HepG2 (cell line): Measurements from ENCODE around the gene ERFL. TPM values are rescaled to one million over a fixed set of nuclear protein-coding genes. Genes with fewer than 3 reads are reported as not detected.

Source experiments
- ATAC-seq: fragments of 200-7000 bp; cut with Tn5 transposase; 3 replicates; pipeline ENCODE4 v1.9.1; 2020; ENCODE audit warnings: mild to moderate bottlenecking, moderate library complexity
- BruUV-seq: library from RNA; stranded (reverse); fragments of 400-500 nt; replicated peaks from 2 replicates; lab custom pipeline; 2021; lab: Mats Ljungman, UMichigan
- CTCF ChIA-PET: fragments of 300-600 bp; formaldehyde crosslinking; extraction: SDS; loops from one replicate; lab custom pipeline; 2021; ENCODE audit warnings: low total read pairs, inconsistent platforms, low intra/inter-chr PET ratio; lab: Yijun Ruan, JAX
- POLR2A ChIA-PET: fragments of 350-600 bp; sonication (Branson Sonifier 250); formaldehyde crosslinking; loops from one replicate; lab custom pipeline; 2020; ENCODE audit warnings: antibody characterized with exemption, inconsistent platforms; lab: Yijun Ruan, JAX
- DNase-seq: peaks from one replicate; pipeline ENCODE4 v3.0.0-alpha.2; 2015; ENCODE audit warnings: low spot score
- FAIRE-seq: peaks from 3 replicates; lab custom pipeline; 2011; peaks lifted over from hg19 to GRCh38; lab: Jason Lieb, UNC
- H2AFZ ChIP-seq: one replicate; pipeline ENCODE4 v1.6.1; 2011; ENCODE audit warnings: low read length, inconsistent platforms
- H3K27ac ChIP-seq: fragments of 300-600 bp; 3 replicates; pipeline ENCODE4 v1.8.0; 2011; ENCODE audit warnings: mixed run types, mild to moderate bottlenecking, mixed read lengths, low read length, inconsistent platforms; ENCODE audit not compliant: insufficient read depth; ENCODE audit errors: extremely low read length
- H3K27me3 ChIP-seq, 2 experiments: fragments of 200-600 bp in 1 of 2; 2 replicates in 1 of 2; 3 replicates in 1 of 2; pipeline versions ENCODE4 v1.6.0 to v1.8.0; 2011; ENCODE audit warnings: low read length in 2 of 2, mild to moderate bottlenecking in 2 of 2, moderate library complexity in 2 of 2, inconsistent platforms in 1 of 2; ENCODE audit not compliant: insufficient read depth in 2 of 2, control insufficient read depth in 1 of 2
- H3K36me3 ChIP-seq, 2 experiments: fragments of 200-600 bp in 1 of 2; replicated peaks in 1 of 2; 2 replicates in 1 of 2; 3 replicates in 1 of 2; pipeline versions ENCODE4 v1.5.1 to v1.8.0; 2011; ENCODE audit warnings: low read length in 2 of 2, inconsistent platforms in 1 of 2; ENCODE audit not compliant: insufficient read depth in 2 of 2, control insufficient read depth in 1 of 2
- H3K4me1 ChIP-seq: 2 replicates; pipeline ENCODE4 v1.5.1; 2012; ENCODE audit warnings: low read length, inconsistent platforms; ENCODE audit not compliant: insufficient read depth
- H3K4me2 ChIP-seq: 2 replicates; pipeline ENCODE4 v1.6.0; 2011; ENCODE audit warnings: low read depth, low read length, inconsistent platforms
- H3K4me3 ChIP-seq, 3 experiments: fragments of 200-600 bp in 1 of 3; sonication (generic), shearing (Covaris generic) in 1 of 3; replicated peaks in 1 of 3; 2 replicates each; pipeline ENCODE4 v1.5.1; 2011 to 2016; ENCODE audit warnings: low read length in 3 of 3, inconsistent platforms in 2 of 3, low read depth in 2 of 3, mild to moderate bottlenecking in 2 of 3, control low read depth in 1 of 3, mixed read lengths in 1 of 3; ENCODE audit not compliant: insufficient read depth in 1 of 3
- H3K79me2 ChIP-seq: one replicate; pipeline ENCODE4 v1.6.1; 2011; ENCODE audit warnings: low read length, inconsistent platforms; ENCODE audit not compliant: insufficient read depth
- H3K9ac ChIP-seq: 2 replicates; pipeline ENCODE4 v1.6.0; 2011; ENCODE audit warnings: mild to moderate bottlenecking, low read depth, low read length, inconsistent platforms; ENCODE audit not compliant: insufficient read depth
- H3K9me3 ChIP-seq: 2 replicates; pipeline ENCODE4 v1.5.1; 2012; ENCODE audit warnings: mild to moderate bottlenecking, low read length
- H4K20me1 ChIP-seq: 2 replicates; pipeline ENCODE4 v1.6.0; 2011; ENCODE audit warnings: inconsistent platforms, mild to moderate bottlenecking, low read length, moderate library complexity; ENCODE audit not compliant: insufficient read depth
- BCL3 ChIP-seq: sonication (generic); formaldehyde crosslinking; IDR thresholded peaks from 2 replicates; pipeline ENCODE4 v1.5.1; 2020; ENCODE audit warnings: mild to moderate bottlenecking, missing genetic modification reagents, moderate library complexity
- CHCHD3 ChIP-seq: sonication (generic); formaldehyde crosslinking; IDR thresholded peaks from 2 replicates; pipeline ENCODE4 v1.8.0; 2022; ENCODE audit warnings: mild to moderate bottlenecking, missing genetic modification reagents, moderate library complexity
- FOXA1 ChIP-seq, 2 experiments: fragments of 450-650 bp in 1 of 2; sonication (generic) in 1 of 2; formaldehyde crosslinking in 1 of 2; IDR thresholded peaks; 2 replicates each; pipeline versions ENCODE4 v1.4.0 to v1.6.1; 2016 to 2020; ENCODE audit warnings: missing genetic modification reagents in 1 of 2
- MED1 ChIP-seq: sonication (generic); formaldehyde crosslinking; IDR thresholded peaks from 2 replicates; pipeline ENCODE4 v1.4.0; 2020; ENCODE audit warnings: missing genetic modification reagents
- MTA3 ChIP-seq: sonication (generic); formaldehyde crosslinking; IDR thresholded peaks from 2 replicates; pipeline ENCODE4 v1.4.0; 2020; ENCODE audit warnings: missing genetic modification reagents
- PHB2 ChIP-seq: fragments of 450-650 bp; IDR thresholded peaks from 2 replicates; pipeline ENCODE4 v1.6.1; 2018; ENCODE audit not compliant: partially characterized antibody
- PRMT3 ChIP-seq: sonication (generic); formaldehyde crosslinking; IDR thresholded peaks from 2 replicates; pipeline ENCODE4 v1.8.1; 2022; ENCODE audit warnings: low read depth, mild to moderate bottlenecking, moderate library complexity, missing genetic modification reagents, borderline replicate concordance
- RFX5 ChIP-seq: IDR thresholded peaks from 2 replicates; pipeline ENCODE4 v1.6.1; 2011; ENCODE audit warnings: low read depth, low read length, improper control_type of control experiment
- ZNF549 ChIP-seq: sonication (generic); formaldehyde crosslinking; IDR thresholded peaks from 2 replicates; pipeline ENCODE4 v1.5.0; 2020; ENCODE audit warnings: missing genetic modification reagents
- WGBS: methylation state at CpG from one replicate; pipeline ENCODE4 v1.1.6; 2017; ENCODE audit warnings: low lambda C conversion rate; 5-methylcytosine and 5-hydroxymethylcytosine counted together
- in situ Hi-C: cut with HindIII; loops from 2 replicates; pipeline ENCODE4 v1.10.0; 2017; ENCODE audit warnings: low pct_unique_long_range_greater_than_20kb; ENCODE audit not compliant: extremely low pct_ligation_motif_present
- intact Hi-C: fragments of 100-400 bp; cut with micrococcal nuclease; formaldehyde crosslinking; loops from one replicate; pipeline ENCODE4 v1.10.0; 2022; ENCODE audit not compliant: unreplicated experiment
- polyA plus RNA-seq, 8 experiments: library from polyadenylated mRNA; depleted of rRNA in 3 of 8; stranded (reverse) in 7 of 8; unstranded in 1 of 8; fragments of >200 nt; fragmentation: Illumina TruSeq in 4 of 8; extraction: Trizol in 4 of 8; gene quantifications; 2 replicates each; pipeline versions ENCODE4 v1.2.1 to v1.2.3, GENCODE V29; 2011 to 2016; ENCODE audit warnings: low read depth in 4 of 8, missing spikeins in 1 of 8, mixed read lengths in 1 of 8; ENCODE audit not compliant: insufficient read depth in 1 of 8
- total RNA-seq, 5 experiments: library from RNA; depleted of rRNA; stranded (reverse); fragments of >200 nt; fragmentation: Illumina TruSeq; extraction: Trizol; gene quantifications; 2 replicates each; pipeline ENCODE4 v1.2.3, GENCODE V29; 2016; ENCODE audit warnings: low read depth in 1 of 5
- TF ChIP-seq, protein P1 (sequence below): sonication (generic); formaldehyde crosslinking; IDR thresholded peaks from 2 replicates; pipeline ENCODE4 v1.4.0; 2020; ENCODE audit warnings: missing genetic modification reagents, borderline replicate concordance
- TF ChIP-seq, protein P2 (sequence below): sonication (generic); formaldehyde crosslinking; IDR thresholded peaks from 2 replicates; pipeline ENCODE4; 2020; ENCODE audit warnings: missing genetic modification reagents, mild to moderate bottlenecking, borderline replicate concordance
- TF ChIP-seq, protein P3 (sequence below): sonication (generic); formaldehyde crosslinking; conservative IDR thresholded peaks from 2 replicates; pipeline ENCODE4 v1.4.0; 2020; ENCODE audit warnings: missing genetic modification reagents
- TF ChIP-seq, protein P4 (sequence below): fragments of 450-650 bp; IDR thresholded peaks from 2 replicates; pipeline ENCODE4 v1.6.1; 2017

Gene ERFL
- total and polyA plus RNA-seq, 2 of the 13 experiments (the other 11 are each of a cell fraction or from before 2014, with no cell fraction given) = not detected

GRCh38 chr19:41926763-41927496, 1.3 kb downstream of the ERFL start:
- in situ Hi-C loops = no loop called here
- H3K4me2 ChIP-seq = no peak overlapping the region
- TF ChIP-seq PRMT3 (CRISPR knock-in tag) (no peak), RFX5 (no peak), ZNF549 (CRISPR knock-in tag) (no peak), BCL3 (no peak), FOXA1 (IDR thresholded peaks at IDR 0.05) (no peak), FOXA1 (CRISPR knock-in tag; IDR thresholded peaks at IDR 0.05) (no peak), PHB2 (no peak), CHCHD3 (no peak), MTA3 (CRISPR knock-in tag) (no peak), MED1 (CRISPR knock-in tag) (no peak)
- TF ChIP-seq, protein P1, sequence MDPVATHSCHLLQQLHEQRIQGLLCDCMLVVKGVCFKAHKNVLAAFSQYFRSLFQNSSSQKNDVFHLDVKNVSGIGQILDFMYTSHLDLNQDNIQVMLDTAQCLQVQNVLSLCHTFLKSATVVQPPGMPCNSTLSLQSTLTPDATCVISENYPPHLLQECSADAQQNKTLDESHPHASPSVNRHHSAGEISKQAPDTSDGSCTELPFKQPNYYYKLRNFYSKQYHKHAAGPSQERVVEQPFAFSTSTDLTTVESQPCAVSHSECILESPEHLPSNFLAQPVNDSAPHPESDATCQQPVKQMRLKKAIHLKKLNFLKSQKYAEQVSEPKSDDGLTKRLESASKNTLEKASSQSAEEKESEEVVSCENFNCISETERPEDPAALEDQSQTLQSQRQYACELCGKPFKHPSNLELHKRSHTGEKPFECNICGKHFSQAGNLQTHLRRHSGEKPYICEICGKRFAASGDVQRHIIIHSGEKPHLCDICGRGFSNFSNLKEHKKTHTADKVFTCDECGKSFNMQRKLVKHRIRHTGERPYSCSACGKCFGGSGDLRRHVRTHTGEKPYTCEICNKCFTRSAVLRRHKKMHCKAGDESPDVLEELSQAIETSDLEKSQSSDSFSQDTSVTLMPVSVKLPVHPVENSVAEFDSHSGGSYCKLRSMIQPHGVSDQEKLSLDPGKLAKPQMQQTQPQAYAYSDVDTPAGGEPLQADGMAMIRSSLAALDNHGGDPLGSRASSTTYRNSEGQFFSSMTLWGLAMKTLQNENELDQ (CRISPR knock-in tag) = no peak
- TF ChIP-seq, protein P2, sequence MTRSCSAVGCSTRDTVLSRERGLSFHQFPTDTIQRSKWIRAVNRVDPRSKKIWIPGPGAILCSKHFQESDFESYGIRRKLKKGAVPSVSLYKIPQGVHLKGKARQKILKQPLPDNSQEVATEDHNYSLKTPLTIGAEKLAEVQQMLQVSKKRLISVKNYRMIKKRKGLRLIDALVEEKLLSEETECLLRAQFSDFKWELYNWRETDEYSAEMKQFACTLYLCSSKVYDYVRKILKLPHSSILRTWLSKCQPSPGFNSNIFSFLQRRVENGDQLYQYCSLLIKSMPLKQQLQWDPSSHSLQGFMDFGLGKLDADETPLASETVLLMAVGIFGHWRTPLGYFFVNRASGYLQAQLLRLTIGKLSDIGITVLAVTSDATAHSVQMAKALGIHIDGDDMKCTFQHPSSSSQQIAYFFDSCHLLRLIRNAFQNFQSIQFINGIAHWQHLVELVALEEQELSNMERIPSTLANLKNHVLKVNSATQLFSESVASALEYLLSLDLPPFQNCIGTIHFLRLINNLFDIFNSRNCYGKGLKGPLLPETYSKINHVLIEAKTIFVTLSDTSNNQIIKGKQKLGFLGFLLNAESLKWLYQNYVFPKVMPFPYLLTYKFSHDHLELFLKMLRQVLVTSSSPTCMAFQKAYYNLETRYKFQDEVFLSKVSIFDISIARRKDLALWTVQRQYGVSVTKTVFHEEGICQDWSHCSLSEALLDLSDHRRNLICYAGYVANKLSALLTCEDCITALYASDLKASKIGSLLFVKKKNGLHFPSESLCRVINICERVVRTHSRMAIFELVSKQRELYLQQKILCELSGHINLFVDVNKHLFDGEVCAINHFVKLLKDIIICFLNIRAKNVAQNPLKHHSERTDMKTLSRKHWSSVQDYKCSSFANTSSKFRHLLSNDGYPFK = no peak
- TF ChIP-seq, protein P3, sequence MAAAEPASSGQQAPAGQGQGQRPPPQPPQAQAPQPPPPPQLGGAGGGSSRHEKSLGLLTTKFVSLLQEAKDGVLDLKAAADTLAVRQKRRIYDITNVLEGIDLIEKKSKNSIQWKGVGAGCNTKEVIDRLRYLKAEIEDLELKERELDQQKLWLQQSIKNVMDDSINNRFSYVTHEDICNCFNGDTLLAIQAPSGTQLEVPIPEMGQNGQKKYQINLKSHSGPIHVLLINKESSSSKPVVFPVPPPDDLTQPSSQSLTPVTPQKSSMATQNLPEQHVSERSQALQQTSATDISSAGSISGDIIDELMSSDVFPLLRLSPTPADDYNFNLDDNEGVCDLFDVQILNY (CRISPR knock-in tag) = no peak
- TF ChIP-seq, protein P4, sequence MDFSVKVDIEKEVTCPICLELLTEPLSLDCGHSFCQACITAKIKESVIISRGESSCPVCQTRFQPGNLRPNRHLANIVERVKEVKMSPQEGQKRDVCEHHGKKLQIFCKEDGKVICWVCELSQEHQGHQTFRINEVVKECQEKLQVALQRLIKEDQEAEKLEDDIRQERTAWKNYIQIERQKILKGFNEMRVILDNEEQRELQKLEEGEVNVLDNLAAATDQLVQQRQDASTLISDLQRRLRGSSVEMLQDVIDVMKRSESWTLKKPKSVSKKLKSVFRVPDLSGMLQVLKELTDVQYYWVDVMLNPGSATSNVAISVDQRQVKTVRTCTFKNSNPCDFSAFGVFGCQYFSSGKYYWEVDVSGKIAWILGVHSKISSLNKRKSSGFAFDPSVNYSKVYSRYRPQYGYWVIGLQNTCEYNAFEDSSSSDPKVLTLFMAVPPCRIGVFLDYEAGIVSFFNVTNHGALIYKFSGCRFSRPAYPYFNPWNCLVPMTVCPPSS = no peak
- TF ChIP-seq, all 625 proteins: peak for 0
- Histone ChIP-seq H3K9me3 (no peaks in the 10 kb centered on the region), H4K20me1 (no peaks in the 10 kb centered on the region), H2AFZ (no peak overlapping the region), H3K9ac (no peak overlapping the region), H3K36me3 (no peaks in the 10 kb centered on the region), H3K79me2 (no peaks in the 10 kb centered on the region), H3K27ac (no peak overlapping the region), H3K4me1 (peaks cover 11% of the 10 kb centered on the region), H3K27me3 (peaks cover 7 to 87% of the 10 kb centered on the region in 2 experiments), H3K4me3 (no peak overlapping the region)
- intact Hi-C loops = no loop called here
- POLR2A ChIA-PET = no interaction called here
- ATAC-seq (no peak), FAIRE-seq (no peak), DNase-seq (no peak)
- BruUV-seq = no TSS peak
- CTCF ChIA-PET = no interaction called here
- 63% methylated on average over 15 of the region's 16 CpGs for WGBS
